ENCODE measurements around the gene NOC3L.

NOC3L gene

DNA sequence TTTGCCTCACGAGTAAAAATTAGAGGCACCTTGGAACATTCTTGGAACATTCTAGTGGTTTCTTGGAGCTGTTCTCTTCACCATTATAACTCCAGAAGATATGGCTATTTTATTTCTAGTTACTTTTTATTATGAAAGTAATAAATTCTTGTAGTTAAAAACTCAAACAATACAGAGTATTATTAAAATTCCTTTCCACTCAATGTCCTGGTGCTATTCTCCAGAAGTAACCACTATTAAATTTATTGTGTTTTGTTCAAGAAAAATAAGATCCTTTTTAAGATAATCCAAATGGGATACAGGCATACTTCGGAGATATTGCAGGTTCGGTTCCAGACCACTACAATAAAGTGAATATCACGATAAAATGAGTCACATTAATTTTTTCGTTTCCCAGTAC, 68.6 kb downstream of the NOC3L start:
- DNase-seq: no peak

DNA sequence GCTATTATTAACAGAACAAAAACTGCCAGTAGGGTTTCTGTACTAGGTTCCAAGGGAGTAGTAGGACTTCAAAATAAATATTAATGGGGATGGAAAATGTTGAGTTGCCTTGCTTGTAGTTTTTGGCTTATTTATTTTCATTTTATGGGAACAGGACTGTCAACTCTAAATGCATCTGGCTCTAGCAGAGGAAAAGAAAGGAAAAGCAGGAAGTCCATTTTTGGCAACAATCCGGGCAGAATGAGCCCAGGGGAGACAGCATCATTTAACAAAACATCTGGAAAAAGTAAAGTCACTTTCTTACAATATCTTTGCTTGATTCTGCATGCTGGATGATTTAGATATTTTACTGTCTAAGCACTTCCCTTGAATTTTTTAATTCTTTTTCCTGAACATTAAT, 69.4 kb downstream of the NOC3L start:
- no peak for DNase-seq

GRCh38 chr10:94292434-94293090, 70.2 kb downstream of the NOC3L start:
- no peak for DNase-seq

DNA sequence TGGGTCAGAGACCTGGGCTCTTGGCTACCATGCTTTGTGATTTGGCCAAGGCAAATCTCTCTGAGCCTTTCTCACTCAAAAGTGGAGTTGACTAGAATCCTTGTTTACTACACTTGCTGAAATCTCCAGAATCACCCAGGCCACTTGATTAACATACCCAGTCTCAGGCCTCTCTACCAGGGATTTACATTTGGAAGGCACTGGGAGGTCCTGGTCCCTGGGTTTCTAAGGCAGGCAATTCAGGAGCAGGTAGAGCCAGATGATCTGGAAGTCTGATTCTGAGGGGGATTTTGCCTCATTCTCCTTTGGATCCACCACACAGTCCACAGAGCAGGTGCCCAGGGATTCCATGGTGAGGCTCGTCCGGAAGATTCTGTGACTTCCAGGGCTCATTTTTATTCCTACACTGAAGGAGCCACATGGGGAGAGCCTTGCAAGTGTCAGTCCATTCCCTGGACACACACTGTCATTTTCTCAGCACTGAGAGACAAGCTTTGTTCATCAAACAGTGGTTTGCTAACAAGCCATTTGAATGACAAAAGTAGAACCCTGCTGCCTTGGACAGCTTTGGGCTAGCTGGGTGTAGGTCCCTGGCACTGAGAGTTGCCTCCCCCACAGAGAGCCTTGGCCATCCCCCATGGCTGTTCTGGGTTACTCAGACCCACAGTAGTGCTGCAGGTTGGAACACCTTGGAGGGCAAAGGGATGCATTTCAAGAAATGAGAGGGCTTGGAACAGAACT, 74.2 kb downstream of the NOC3L start:
- no peak for DNase-seq

DNA sequence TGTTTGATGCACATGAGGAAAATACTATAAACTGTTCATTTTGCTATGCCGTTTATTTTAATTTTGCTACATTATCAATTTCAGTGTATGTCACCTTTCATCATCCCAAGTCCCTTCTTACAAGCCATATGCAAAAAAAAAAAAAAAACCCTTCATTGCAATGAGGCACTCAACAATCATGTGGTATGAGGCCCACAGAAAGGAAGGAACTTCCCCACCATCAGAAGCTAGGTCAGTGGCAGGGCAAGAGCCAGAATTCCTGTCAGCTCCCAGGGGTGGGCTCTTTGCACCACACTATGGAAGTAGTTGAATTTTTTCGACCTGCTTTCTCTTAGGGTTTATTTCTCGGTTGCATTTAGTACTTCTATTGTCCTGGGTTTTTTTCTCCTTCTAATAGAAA, 75.4 kb downstream of the NOC3L start:
- no peak for DNase-seq

DNA sequence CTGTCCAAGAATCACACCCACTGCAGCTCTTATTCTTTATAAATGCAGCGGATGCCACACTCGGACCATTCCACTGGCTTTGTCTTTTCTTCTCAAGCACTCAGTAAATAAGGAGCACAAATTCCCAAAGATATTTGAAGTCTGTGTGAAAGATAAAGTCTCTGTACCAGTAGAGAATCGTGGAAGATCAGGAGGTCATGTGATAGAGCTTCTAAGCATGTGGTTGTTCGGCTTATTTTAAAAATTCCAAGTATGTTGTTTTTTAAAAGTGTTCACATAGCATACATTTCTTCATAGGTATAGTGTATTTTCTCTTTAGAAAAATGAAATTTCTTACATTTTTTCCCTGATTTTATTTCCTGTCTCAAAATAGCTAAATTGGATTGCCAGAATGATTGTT, 75.8 kb downstream of the NOC3L start:
- DNase-seq: no peak

DNA sequence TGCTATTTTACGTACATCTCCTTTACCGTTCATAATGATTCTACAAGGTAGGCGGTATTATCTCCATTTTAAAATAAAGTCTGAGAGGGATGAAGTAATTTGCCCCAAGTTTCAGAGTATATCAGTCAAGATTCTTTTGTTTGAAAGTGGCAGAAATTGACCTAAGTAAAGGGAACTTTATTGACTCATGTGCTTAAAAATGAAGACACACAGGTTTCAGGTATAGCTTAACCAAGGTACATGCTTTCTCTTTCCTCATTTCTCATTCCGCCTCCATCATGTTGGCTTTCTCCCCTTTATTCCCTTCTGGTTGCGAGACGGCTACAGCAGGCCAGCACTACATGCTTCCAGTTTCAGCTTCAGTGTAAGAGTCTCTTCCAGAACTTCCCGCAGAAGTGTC, 77.5 kb downstream of the NOC3L start:
- DNase-seq: no peak
